ENCODE data around the gene GRIK1. TPM values are rescaled to one million over a fixed set of nuclear protein-coding genes. Genes with fewer than 3 reads are reported as not detected.
A peak's percentile ranks its signal among the peaks of the same experiment; 100 is the strongest.

The GRIK1 gene
- total RNA-seq, 1 donor from 2014 or later: not detected

DNA sequence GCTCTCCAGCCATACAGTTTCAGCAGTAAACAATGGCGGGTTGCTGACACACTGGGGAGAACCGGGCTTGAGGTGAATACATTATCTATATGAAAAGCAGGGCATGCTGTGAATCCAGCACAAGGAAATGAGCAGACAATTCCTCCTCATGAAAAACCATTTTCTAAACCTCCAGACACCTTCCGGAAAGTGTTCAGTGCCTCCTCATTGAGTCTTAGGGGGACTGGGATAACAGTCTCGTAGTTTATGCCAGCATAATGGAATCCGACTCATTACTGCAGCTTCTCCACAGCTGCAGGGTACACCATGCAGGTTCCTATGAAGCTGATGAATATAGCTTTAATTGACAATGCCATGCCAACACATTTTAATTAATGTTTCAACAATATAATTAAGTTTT, 356.9 kb downstream of the GRIK1 start:
- TF ChIP-seq, protein P1, sequence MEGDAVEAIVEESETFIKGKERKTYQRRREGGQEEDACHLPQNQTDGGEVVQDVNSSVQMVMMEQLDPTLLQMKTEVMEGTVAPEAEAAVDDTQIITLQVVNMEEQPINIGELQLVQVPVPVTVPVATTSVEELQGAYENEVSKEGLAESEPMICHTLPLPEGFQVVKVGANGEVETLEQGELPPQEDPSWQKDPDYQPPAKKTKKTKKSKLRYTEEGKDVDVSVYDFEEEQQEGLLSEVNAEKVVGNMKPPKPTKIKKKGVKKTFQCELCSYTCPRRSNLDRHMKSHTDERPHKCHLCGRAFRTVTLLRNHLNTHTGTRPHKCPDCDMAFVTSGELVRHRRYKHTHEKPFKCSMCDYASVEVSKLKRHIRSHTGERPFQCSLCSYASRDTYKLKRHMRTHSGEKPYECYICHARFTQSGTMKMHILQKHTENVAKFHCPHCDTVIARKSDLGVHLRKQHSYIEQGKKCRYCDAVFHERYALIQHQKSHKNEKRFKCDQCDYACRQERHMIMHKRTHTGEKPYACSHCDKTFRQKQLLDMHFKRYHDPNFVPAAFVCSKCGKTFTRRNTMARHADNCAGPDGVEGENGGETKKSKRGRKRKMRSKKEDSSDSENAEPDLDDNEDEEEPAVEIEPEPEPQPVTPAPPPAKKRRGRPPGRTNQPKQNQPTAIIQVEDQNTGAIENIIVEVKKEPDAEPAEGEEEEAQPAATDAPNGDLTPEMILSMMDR (conservative IDR thresholded peaks at IDR 0.05; ENCODE audit: low read depth, low read length): no peak
- no peak overlapping the region for H3K4me3 ChIP-seq (ENCODE audit: low read depth, low read length)
- DNase-seq (ENCODE audit: low read depth): no peak

DNA sequence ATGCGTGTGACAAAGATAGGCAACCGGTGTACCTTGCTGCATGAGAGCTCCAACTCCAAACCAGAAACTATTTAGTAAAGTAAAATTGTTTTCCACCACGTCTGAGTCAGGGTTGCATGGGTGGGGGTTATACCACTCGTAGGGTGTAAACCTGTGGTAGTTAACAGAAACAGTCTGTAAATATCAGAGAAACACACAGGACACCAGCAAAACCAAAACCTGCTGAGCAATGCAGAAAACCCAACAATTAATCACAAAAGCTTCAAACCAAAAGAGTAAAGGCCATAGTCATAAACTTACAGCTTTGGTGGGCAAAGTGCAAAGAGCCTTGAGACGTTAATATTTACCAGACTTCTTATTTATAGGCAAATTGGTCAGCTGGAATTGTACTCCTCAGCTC, 358.4 kb downstream of the GRIK1 start:
- H3K4me3 ChIP-seq (ENCODE audit: low read depth, low read length): no peak overlapping the region
- peak; percentile 12 for DNase-seq (ENCODE audit: low read depth)
- TF ChIP-seq, protein P1 (conservative IDR thresholded peaks at IDR 0.05; ENCODE audit: low read depth, low read length): no peak

DNA sequence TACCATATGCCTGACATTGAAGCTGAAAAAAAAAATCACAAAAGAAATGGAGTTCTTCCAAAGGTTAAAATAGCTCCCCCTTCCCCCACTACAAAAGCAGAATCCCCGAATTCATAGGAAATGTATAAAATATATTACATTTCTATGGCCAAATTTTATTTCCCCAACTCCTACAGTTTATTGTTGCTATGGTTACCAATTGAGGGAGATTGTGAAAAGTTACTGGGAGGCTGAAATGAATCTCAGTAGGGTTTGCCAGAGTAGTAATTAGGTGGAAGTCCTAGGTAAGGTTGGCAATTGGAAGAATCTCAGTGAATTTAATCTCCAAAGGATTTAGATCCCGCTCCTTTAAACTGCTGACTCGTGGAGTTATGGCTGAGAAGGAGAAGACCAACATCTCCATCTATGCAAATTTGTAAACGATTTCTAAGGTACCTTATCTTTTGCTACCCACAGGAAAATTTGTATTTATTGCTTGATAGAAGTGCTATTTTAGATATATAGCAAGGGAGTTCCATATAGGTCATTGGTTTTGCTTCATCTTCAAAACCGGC, 359.0 kb downstream of the GRIK1 start:
- DNase-seq (ENCODE audit: low read depth): no peak
- TF ChIP-seq, protein P1 (conservative IDR thresholded peaks at IDR 0.05; ENCODE audit: low read depth, low read length): no peak
- no peak overlapping the region for H3K4me3 ChIP-seq (ENCODE audit: low read depth, low read length)

DNA sequence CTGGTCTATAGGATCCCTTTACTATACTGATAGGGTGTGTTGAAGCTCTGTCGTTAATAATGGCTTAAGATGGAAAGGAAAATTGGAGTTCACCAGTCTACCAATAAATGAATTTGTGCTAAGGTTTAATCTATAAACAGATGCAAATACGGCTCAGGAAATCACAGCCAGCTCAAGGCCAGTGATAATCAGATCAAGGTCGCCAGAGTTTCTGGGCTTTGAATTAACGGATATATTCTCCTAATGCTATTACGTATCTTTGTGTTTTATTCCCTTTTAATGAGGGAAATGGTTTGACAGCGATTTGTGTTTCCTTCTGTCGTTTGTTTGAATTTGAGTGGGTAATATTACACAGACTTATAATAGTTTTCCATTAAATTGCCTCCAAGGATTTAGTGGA, 361.5 kb downstream of the GRIK1 start:
- DNase-seq (ENCODE audit: low read depth): no peak
- TF ChIP-seq, protein P1 (conservative IDR thresholded peaks at IDR 0.05; ENCODE audit: low read depth, low read length): no peak

DNA sequence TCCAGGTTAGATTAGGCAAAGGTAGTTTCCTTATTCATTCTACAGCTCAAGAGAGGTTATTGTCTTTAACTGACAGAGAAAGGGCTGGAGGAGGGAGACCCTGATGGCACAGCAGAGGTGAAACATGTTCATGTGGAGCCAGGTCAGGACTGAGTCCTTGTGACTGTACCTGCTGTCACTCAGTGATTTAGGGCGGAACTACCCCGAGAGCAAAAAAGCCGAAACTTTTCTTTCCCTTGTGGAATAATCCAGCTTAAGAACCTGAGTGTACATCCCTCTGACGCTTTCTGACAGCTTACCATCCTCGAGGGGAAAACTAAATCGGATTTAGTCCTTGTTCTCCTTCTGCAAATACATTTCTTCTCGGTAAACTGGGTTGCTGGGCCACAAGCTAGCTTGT, 367.8 kb downstream of the GRIK1 start:
- no peak overlapping the region for H3K4me3 ChIP-seq (ENCODE audit: low read depth, low read length)
- no peak for DNase-seq (ENCODE audit: low read depth)
- TF ChIP-seq, protein P1 (conservative IDR thresholded peaks at IDR 0.05; ENCODE audit: low read depth, low read length): no peak

More for the DNA sequence above, 361.5 kb downstream of the GRIK1 start:
- H3K4me3 ChIP-seq (ENCODE audit: low read depth, low read length): no peak overlapping the region

DNA sequence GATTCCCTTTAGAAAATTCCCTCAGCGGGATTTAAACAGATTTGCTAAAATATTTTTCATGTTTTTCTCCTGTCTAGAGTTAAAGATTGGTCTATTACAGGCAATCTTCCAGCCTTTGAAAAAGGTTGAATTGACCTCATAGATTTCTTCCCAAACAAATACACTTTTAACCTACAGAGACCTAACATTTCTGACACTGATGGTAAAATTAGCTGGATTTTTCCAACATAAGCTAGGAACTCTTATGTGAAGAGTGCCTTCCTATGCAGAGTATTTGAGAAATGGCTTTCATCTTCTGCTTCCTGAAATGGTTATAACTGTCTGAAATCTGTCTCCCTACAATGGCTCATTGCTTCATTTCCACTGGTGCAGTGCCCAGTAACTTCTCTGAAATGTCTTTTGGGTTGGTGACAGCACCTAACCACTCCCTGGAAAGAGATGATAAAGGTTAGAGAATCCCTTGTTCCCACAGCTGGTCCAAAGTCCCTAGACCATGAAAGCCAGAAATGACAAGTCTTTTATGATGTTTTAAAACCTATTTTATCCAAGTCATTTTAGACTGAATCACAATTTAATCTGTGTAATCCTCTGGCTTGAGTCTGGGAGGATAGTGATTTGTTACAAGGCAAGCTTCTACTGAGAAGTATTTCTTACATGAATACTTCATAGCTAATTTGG, 371.6 kb downstream of the GRIK1 start:
- no peak overlapping the region for H3K4me3 ChIP-seq (ENCODE audit: low read depth, low read length)
- DNase-seq (ENCODE audit: low read depth): no peak
- TF ChIP-seq, protein P1 (conservative IDR thresholded peaks at IDR 0.05; ENCODE audit: low read depth, low read length): no peak

Measured in epithelial cell of proximal tubule (primary cell).